SK-N-MC (cell line): ENCODE data around the gene VIPR2.

ENCODE experiments used
- DNase-seq: peaks from one replicate; pipeline ENCODE4 v3.0.0-alpha.2; 2011; ENCODE audit warnings: low read depth, low spot score
- H3K27ac ChIP-seq: fragments of 200-600 bp; sonication (generic); 2 replicates; pipeline ENCODE4 v1.5.1; 2016; ENCODE audit warnings: mixed run types
- H3K36me3 ChIP-seq: fragments of 200-600 bp; sonication (generic); 2 replicates; pipeline ENCODE4 v1.6.1; 2017; ENCODE audit warnings: antibody characterized with exemption, low read length, mixed read lengths; ENCODE audit not compliant: insufficient read depth
- H3K4me3 ChIP-seq: fragments of 200-600 bp; sonication (generic); 2 replicates; pipeline ENCODE4 v1.5.1; 2016
- H3K9ac ChIP-seq: fragments of 200-600 bp; sonication (generic); 2 replicates; pipeline ENCODE4 v1.8.0; 2017; ENCODE audit warnings: mixed run types, mixed read lengths; ENCODE audit not compliant: insufficient read length
- H3K9me3 ChIP-seq: fragments of 200-600 bp; sonication (generic); 2 replicates; pipeline ENCODE4 v1.6.1; 2017; ENCODE audit warnings: low read depth, mild to moderate bottlenecking, antibody characterized with exemption, low read length, moderate library complexity, mixed read lengths
- EZH2 ChIP-seq: fragments of 200-600 bp; sonication (generic); IDR thresholded peaks from one replicate; pipeline ENCODE4 v1.6.1; 2017; ENCODE audit warnings: antibody characterized with exemption
- FOXP2 ChIP-seq: optimal IDR thresholded peaks from 2 replicates; pipeline ENCODE3; 2011; ENCODE audit warnings: mild to moderate bottlenecking, moderate library complexity; ENCODE audit not compliant: insufficient read depth; ENCODE audit errors: extremely low read length, control extremely low read depth
- POLR2AphosphoS5 ChIP-seq: IDR thresholded peaks from 2 replicates; pipeline ENCODE4 v1.6.1; 2012; ENCODE audit warnings: mild to moderate bottlenecking, low read depth, low read length, borderline replicate concordance

VIPR2 gene

DNA sequence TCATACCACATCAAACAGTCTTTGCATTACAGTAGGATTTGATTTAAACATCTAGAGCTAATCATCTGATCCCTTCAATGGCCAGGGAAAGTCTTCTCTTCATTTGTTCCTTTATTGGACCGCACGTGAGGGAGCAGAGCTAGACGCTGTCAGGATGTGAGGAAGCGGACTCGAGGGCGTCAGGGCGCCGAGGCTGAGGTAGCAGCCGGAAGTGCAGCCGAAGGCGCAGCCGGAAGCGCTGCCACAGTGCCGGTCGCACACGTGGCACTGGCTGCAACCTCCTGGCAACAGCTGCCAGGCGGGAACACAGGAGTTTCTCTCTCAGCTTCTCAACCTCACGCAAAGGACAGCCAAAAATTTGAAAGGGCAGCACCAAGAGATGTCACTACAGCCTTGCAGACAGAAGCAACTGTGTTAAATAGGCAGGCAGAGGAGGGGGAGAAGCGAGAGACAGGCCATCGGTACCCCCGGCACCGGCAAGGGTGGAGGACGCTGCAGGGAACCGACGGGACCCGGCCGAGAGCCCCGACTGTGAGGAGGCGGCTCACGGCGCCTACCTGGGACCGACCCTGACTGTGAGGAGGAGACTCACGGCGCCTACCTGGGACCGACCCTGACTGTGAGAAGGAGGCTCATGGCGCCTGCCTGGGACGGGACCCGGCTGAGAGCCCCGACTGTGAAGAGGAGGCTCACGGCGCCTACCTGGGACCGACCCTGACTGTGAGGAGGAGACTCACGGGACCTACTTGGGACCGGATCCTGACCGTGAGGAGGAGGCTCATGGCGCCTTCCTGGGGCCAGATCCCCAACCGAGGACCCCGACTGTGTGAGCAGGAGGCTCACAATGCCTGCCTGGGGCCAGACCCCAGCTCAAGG lies 32.3 kb downstream of the VIPR2 start:
- Histone ChIP-seq H3K4me3 (no peak overlapping the region), H3K9me3 (no peaks in the 10 kb centered on the region), H3K27ac (no peak overlapping the region), H3K36me3 (no peaks in the 10 kb centered on the region), H3K9ac (no peak overlapping the region)
- TF ChIP-seq POLR2AphosphoS5 (no peak), EZH2 (no peak), FOXP2 (no peak)
- no peak for DNase-seq

GRCh38 chr7:159109653-159110035 lies 35.0 kb downstream of the VIPR2 start:
- DNase-seq, result no peak

DNA sequence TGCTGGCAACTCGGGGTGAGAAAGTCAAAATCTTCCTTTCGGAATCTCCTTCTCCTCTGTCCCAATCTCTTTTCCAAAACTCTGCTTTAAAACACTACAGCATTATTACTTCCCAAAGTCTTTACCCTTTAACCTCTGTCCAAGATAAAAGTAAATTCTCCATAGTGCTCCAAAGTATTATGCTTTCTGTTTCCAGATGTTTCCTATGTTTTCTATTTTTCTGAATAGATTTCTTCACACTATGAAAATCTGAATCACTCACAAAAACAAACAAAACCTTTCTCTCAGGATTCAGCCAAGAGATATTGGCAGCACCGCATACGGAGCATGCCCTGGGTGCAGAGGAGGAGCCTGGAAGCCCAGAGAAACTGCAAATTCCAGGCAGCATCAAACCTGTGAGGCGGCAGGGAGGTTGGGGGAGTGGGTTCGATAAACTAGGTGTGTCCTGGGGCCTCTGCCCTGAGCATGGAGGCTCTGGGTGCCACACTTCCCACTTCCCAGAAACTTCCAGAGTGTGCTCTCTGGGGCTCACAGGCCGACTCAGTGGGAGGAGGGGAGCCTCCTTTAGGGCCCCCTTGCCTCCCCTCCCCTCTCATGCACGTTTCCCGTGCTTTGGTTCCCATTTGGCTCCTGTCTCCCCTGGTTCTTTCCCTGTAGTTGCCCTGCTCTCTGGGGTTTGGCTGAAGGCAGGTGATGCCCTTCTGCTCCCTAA lies 35.6 kb downstream of the VIPR2 start:
- no peak overlapping the region for H3K9ac ChIP-seq
- H3K9me3 ChIP-seq, result no peaks in the 10 kb centered on the region
- H3K4me3 ChIP-seq, result no peak overlapping the region
- no peak overlapping the region for H3K27ac ChIP-seq
- no peak for DNase-seq
- no peaks in the 10 kb centered on the region for H3K36me3 ChIP-seq
- TF ChIP-seq FOXP2 (no peak), POLR2AphosphoS5 (no peak), EZH2 (no peak)

More at GRCh38 chr7:159109653-159110035, 35.0 kb downstream of the VIPR2 start:
- TF ChIP-seq EZH2, result no peak
- TF ChIP-seq POLR2AphosphoS5, result no peak
- no peak for TF ChIP-seq FOXP2
- Histone ChIP-seq H3K9ac (no peak overlapping the region), H3K9me3 (no peaks in the 10 kb centered on the region), H3K4me3 (no peak overlapping the region), H3K36me3 (no peaks in the 10 kb centered on the region), H3K27ac (no peak overlapping the region)

- no peaks in the 10 kb centered on the region for H3K36me3 ChIP-seq
- H3K9me3 ChIP-seq, result no peaks in the 10 kb centered on the region
- no peak overlapping the region for H3K27ac ChIP-seq
- no peak overlapping the region for H3K9ac ChIP-seq
- DNase-seq, result no peak
- H3K4me3 ChIP-seq, result no peak overlapping the region
- TF ChIP-seq POLR2AphosphoS5, result no peak
- TF ChIP-seq EZH2, result no peak
- TF ChIP-seq FOXP2, result no peak
Observed at GRCh38 chr7:159108491-159108890, 36.2 kb downstream of the VIPR2 start.

DNA sequence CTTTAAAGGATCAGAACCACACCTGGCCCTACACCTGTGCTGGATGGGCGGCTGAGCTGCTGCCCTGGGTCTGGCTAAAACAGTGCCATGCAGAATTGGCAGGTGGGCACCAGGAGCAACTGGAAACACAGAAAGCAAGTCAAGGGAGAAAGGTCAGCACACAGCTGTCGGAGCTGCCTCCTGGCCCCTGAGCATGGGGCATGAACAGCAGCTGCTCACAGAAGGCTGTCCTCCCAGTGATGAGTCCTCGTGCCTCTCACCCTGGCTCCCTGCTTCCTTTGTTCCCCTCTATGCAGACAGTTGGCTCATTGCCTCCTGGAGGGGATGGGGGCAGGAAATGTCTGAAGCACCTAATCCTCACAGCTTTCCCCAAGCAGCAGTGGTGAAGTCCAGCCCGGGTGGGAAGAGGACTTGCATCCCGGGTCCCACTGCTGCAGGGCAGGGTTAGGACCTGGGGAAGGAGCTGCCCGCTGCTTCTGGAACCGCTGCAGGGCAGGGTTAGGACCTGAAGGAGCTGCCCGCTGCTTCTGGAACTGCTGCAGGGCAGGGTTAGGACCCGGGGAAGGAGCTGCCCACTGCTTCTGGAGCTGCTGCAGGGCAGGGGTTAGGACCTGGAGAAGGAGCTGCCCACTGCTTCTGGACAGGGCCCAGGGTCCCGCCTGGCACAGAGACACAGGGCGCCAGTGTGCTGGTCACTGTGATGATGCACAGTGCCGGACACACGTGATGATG lies 37.3 kb downstream of the VIPR2 start:
- TF ChIP-seq EZH2, result no peak
- TF ChIP-seq FOXP2, result no peak
- no peak for TF ChIP-seq POLR2AphosphoS5
- no peak for DNase-seq
- Histone ChIP-seq H3K9me3 (no peaks in the 10 kb centered on the region), H3K4me3 (no peak overlapping the region), H3K9ac (no peak overlapping the region), H3K27ac (no peak overlapping the region), H3K36me3 (no peaks in the 10 kb centered on the region)

GRCh38 chr7:159105832-159106811 lies 38.5 kb downstream of the VIPR2 start:
- Histone ChIP-seq H3K9ac (no peak overlapping the region), H3K27ac (no peak overlapping the region), H3K4me3 (no peak overlapping the region), H3K36me3 (no peaks in the 10 kb centered on the region), H3K9me3 (no peaks in the 10 kb centered on the region)
- DNase-seq, result no peak
- TF ChIP-seq FOXP2 (no peak), POLR2AphosphoS5 (no peak), EZH2 (no peak)

DNA sequence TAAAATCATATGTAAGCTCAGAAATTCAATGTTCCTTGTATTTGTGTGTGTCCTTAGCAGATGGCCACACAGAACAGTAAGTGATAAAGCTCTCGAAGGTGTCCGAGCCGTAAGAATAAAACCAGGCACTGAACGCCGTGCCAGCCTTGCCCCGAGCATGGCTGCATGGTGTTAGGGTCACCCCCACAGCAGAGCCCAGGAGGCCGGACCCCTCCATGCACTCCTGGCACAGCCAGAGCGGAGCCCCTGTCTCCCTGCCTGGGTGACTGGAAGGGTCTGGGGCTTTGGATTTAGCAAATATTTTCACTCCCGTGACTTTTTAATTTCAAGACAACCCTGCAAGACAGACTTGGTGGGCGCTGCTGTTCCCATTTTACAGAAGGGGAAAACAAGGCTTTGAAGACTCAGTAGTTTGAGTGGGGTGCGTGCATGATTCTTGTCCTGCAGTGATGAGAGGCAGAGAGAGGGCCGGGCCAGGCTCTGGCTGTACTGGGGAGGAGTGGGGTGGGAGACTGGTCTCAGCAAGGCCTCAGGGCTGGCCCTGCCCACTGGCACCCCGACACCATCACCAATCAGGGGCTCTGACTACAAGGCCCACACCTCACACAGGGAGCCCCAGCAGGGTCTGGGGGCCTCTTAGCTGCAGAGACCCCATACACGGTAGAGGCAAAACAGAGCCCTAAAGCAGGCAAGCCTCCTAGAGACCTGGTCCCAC lies 39.4 kb downstream of the VIPR2 start:
- H3K9me3 ChIP-seq, result no peaks in the 10 kb centered on the region
- H3K36me3 ChIP-seq, result no peaks in the 10 kb centered on the region
- no peak overlapping the region for H3K27ac ChIP-seq
- no peak overlapping the region for H3K4me3 ChIP-seq
- no peak overlapping the region for H3K9ac ChIP-seq
- TF ChIP-seq EZH2 (no peak), FOXP2 (no peak), POLR2AphosphoS5 (no peak)
- DNase-seq, result no peak
